Endothelial cell of umbilical vein (primary cell): Measurements from ENCODE around the gene APEH. TPM values are rescaled to one million over a fixed set of nuclear protein-coding genes. Genes with fewer than 3 reads are reported as not detected.

Experiments used
- BruUV-seq: library from RNA; stranded (reverse); fragments of 400-500 nt; replicated peaks from 2 replicates; lab custom pipeline; 2021; lab: Mats Ljungman, UMichigan
- CTCF ChIA-PET: fragments of 300-600, 350-600 bp; sonication (Branson Sonifier 250); formaldehyde crosslinking; loops from one replicate; lab custom pipeline; 2021; ENCODE audit warnings: antibody characterized with exemption, inconsistent platforms; lab: Charles Lee
- POLR2A ChIA-PET: fragments of 300-600, 350-600 bp; sonication (Branson Sonifier 250); formaldehyde crosslinking; loops from one replicate; lab custom pipeline; 2021; ENCODE audit warnings: antibody characterized with exemption, inconsistent platforms; lab: Charles Lee
- DNase-seq: peaks from one replicate; pipeline ENCODE4 v3.0.0-alpha.2; 2011; ENCODE audit warnings: low read depth, low spot score
- FAIRE-seq: peaks from 2 replicates; lab custom pipeline; 2011; peaks lifted over from hg19 to GRCh38; lab: Jason Lieb, UNC
- H2AFZ ChIP-seq: 2 replicates; pipeline ENCODE4 v1.6.0; 2012; ENCODE audit warnings: low read depth, low read length, control low read depth, inconsistent platforms
- H3K27ac ChIP-seq: 2 replicates; pipeline ENCODE4 v1.5.1; 2011; ENCODE audit warnings: low read depth, mild to moderate bottlenecking, control low read depth, low read length, moderate library complexity; ENCODE audit not compliant: insufficient read depth
- H3K27me3 ChIP-seq, 2 experiments: 2 replicates each; pipeline versions ENCODE4 v1.6.0 to v1.6.1; 2011; ENCODE audit warnings: low read length in 2 of 2, mixed read lengths in 1 of 2; ENCODE audit not compliant: control insufficient read depth in 2 of 2, insufficient read depth in 2 of 2
- H3K36me3 ChIP-seq, 2 experiments: 2 replicates in 1 of 2; 3 replicates in 1 of 2; pipeline ENCODE4 v1.5.1; 2011; ENCODE audit warnings: low read length in 2 of 2, mild to moderate bottlenecking in 1 of 2, moderate library complexity in 1 of 2; ENCODE audit not compliant: control insufficient read depth in 2 of 2, insufficient read depth in 2 of 2; ENCODE audit errors: extremely low read depth in 1 of 2
- H3K4me1 ChIP-seq: 3 replicates; pipeline ENCODE4 v1.5.1; 2011; ENCODE audit warnings: mild to moderate bottlenecking, low read length; ENCODE audit not compliant: control insufficient read depth, insufficient read depth; ENCODE audit errors: extremely low read depth
- H3K4me2 ChIP-seq: 2 replicates; pipeline ENCODE4 v1.6.1; 2011; ENCODE audit warnings: low read length, control low read depth, mixed read lengths; ENCODE audit not compliant: insufficient read depth
- H3K4me3 ChIP-seq, 3 experiments: fragments of 200-600 bp in 1 of 3; sonication (generic), shearing (Covaris generic) in 1 of 3; replicated peaks in 1 of 3; 2 replicates each; pipeline ENCODE4 v1.5.1; 2011 to 2016; ENCODE audit warnings: control low read depth in 3 of 3, low read length in 3 of 3, mild to moderate bottlenecking in 2 of 3, inconsistent platforms in 1 of 3, low read depth in 1 of 3, moderate library complexity in 1 of 3; ENCODE audit not compliant: insufficient read depth in 1 of 3
- H3K79me2 ChIP-seq: 2 replicates; pipeline ENCODE4 v1.6.0; 2012; ENCODE audit warnings: low read length, inconsistent platforms; ENCODE audit not compliant: control insufficient read depth, insufficient read depth
- H3K9ac ChIP-seq: replicated peaks from 2 replicates; pipeline ENCODE3; 2011; ENCODE audit warnings: low read length, control low read depth; ENCODE audit not compliant: insufficient read depth; ENCODE audit errors: extremely low read depth
- H3K9me1 ChIP-seq: replicated peaks from 3 replicates; pipeline ENCODE4 v1.6.0; 2011; ENCODE audit warnings: mild to moderate bottlenecking, low read length; ENCODE audit not compliant: control insufficient read depth, insufficient read depth; ENCODE audit errors: extremely low read depth
- H3K9me3 ChIP-seq: replicated peaks from 2 replicates; pipeline ENCODE4 v1.5.1; 2012; ENCODE audit warnings: low read length, inconsistent platforms; ENCODE audit not compliant: control insufficient read depth, insufficient read depth
- H4K20me1 ChIP-seq: replicated peaks from 2 replicates; pipeline ENCODE3; 2011; ENCODE audit warnings: mild to moderate bottlenecking, low read length; ENCODE audit not compliant: control insufficient read depth, insufficient read depth; ENCODE audit errors: extremely low read depth
- CTCF ChIP-seq, 2 donors: IDR thresholded peaks; 1 replicate in 1 of 2; 2 replicates in 1 of 2; pipeline ENCODE4 v1.5.1; 2011; ENCODE audit warnings: low read length in 2 of 2, mild to moderate bottlenecking in 2 of 2, moderate library complexity in 2 of 2, control low read depth in 1 of 2, inconsistent platforms in 1 of 2, low read depth in 1 of 2; ENCODE audit not compliant: insufficient read depth in 1 of 2; ENCODE audit errors: extremely low read depth in 1 of 2
- EZH2 ChIP-seq: IDR thresholded peaks from 2 replicates; pipeline ENCODE4 v1.6.1; 2012; ENCODE audit warnings: borderline replicate concordance, low read depth, mild to moderate bottlenecking, moderate library complexity, low read length, inconsistent platforms; ENCODE audit not compliant: severe bottlenecking
- POLR2A ChIP-seq: IDR thresholded peaks from 2 replicates; pipeline ENCODE4 v1.6.1; 2012; ENCODE audit warnings: low read depth, mild to moderate bottlenecking, control low read depth, low read length
- dilution Hi-C: fragments of 300-500 bp; cut with MboI; formaldehyde crosslinking; loops from one replicate; pipeline ENCODE4 v1.15.0; 2019; ENCODE audit warnings: low sequenced_read_pairs; ENCODE audit not compliant: extremely low pct_ligation_motif_present
- intact Hi-C: fragments of 100-400 bp; cut with micrococcal nuclease; formaldehyde crosslinking; loops from one replicate; pipeline ENCODE4 v1.10.0; 2022
- polyA plus RNA-seq, 4 experiments: library from polyadenylated mRNA; depleted of rRNA in 3 of 4; stranded (reverse) in 3 of 4; unstranded in 1 of 4; fragments of >200 nt; gene quantifications; 2 replicates each; pipeline versions ENCODE4 v1.2.1 to v1.2.3, GENCODE V29; 2011 to 2012; ENCODE audit warnings: missing spikeins in 1 of 4
- total RNA-seq: library from RNA; stranded (reverse); gene quantifications from 2 replicates; pipeline ENCODE4 v1.2.3, GENCODE V29; 2021

The APEH gene
- total and polyA plus RNA-seq, 2 donors (not counting 3 experiments of a cell fraction or from before 2014, with no cell fraction given): 68.2 to 74.3 TPM

GRCh38 chr3:49652218-49652902, 21.8 kb upstream of the APEH start:
- no peaks in the 10 kb centered on the region for H3K79me2 ChIP-seq
- H2AFZ ChIP-seq: no peak overlapping the region
- no peaks in the 10 kb centered on the region for H3K36me3 ChIP-seq
- H3K27me3 ChIP-seq: no peaks in the 10 kb centered on the region
- ChIA-PET CTCF (interaction anchor here (1.9 kb wide), 1 partner anchor 112 kb away, joined by 5 read pairs; no protein-coding TSS in a partner anchor), POLR2A (no interaction called here)
- no peak overlapping the region for H3K9ac ChIP-seq
- no peaks in the 10 kb centered on the region for H3K9me1 ChIP-seq
- TF ChIP-seq EZH2: no peak
- no peak for TF ChIP-seq CTCF (IDR thresholded peaks at IDR 0.05; ENCODE audit: extremely low read depth in 1 of 2, insufficient read depth in 1 of 2, low read depth in 1 of 2, low read length in 2 of 2)
- H3K4me2 ChIP-seq: no peak overlapping the region
- H3K9me3 ChIP-seq: no peaks in the 10 kb centered on the region
- no TSS peak for BruUV-seq
- no peak overlapping the region for H3K4me3 ChIP-seq
- intact Hi-C loops (no loop called here), dilution Hi-C loops (no loop called here)
- no peak for FAIRE-seq
- H3K4me1 ChIP-seq: no peaks in the 10 kb centered on the region
- DNase-seq: no peak
- no peaks in the 10 kb centered on the region for H4K20me1 ChIP-seq
- no peak overlapping the region for H3K27ac ChIP-seq

- BruUV-seq: no TSS peak
- no peaks in the 10 kb centered on the region for H3K27me3 ChIP-seq
- POLR2A ChIA-PET: no interaction called here
- H3K4me2 ChIP-seq: no peak overlapping the region
- H4K20me1 ChIP-seq: no peaks in the 10 kb centered on the region
- FAIRE-seq (no peak), DNase-seq (no peak)
- no peaks in the 10 kb centered on the region for H3K36me3 ChIP-seq
- dilution Hi-C loops (no loop called here), intact Hi-C loops (no loop called here)
- no peak for TF ChIP-seq POLR2A
- H3K79me2 ChIP-seq: no peaks in the 10 kb centered on the region
- no peaks in the 10 kb centered on the region for H3K9me3 ChIP-seq
- H3K9me1 ChIP-seq: no peaks in the 10 kb centered on the region
- H3K9ac ChIP-seq: no peak overlapping the region
- CTCF ChIA-PET: interaction anchor here (1.9 kb wide), 1 partner anchor 113 kb away, joined by 5 read pairs; no protein-coding TSS in a partner anchor
- H3K4me3 ChIP-seq: no peak overlapping the region
- no peak overlapping the region for H3K27ac ChIP-seq
- no peak overlapping the region for H2AFZ ChIP-seq
- H3K4me1 ChIP-seq: no peaks in the 10 kb centered on the region
Observed at GRCh38 chr3:49652903-49653415, 21.2 kb upstream of the APEH start.
